ENCODE measurements around the gene STUM. TPM values are rescaled to one million over a fixed set of nuclear protein-coding genes. Genes with fewer than 3 reads are reported as not detected.

STUM gene
- total RNA-seq, 1 experiment from 2014 or later: 0.11 TPM

DNA sequence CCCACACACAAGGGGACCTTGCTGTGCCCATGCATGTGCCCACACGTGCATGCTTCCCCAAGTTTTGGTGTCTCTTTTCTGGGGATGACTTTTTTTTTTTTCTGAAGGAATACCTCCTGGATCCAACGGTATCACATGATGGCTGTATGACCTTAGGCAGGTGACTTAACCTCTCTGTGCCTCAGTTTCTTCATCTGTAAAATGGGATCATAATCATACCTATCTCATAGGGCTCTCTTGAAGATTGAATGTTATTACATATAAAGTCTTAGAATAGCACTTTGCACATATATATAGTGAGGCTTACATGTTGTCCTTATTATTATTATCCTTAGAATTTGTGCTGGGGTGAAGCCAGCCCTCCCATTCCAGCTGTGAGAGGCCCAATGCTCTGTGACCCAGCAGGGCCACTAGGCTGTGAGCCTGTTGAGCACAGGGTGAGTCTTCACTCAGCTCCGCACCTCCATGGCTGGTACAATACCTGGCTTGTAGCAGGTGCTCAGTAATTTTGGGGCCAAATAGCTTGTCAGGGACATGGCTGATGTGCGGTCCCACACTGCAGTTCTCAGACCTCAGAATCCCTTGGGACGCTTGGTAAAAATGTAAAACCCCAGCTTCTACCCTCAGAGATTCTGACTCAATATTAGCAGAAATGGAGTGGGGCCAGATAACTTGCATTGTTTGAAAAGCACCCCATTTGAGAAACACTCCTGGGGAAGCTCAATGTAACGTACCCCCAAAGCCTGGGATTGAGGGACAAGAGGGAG lies 20.6 kb downstream of the STUM start:
- H3K4me1 Mint-ChIP-seq: peaks cover 12 to 23% of the 10 kb centered on the region in 2 experiments
- H3K4me2 ChIP-seq (ENCODE audit: insufficient read depth, insufficient read length, low read length): no peak overlapping the region
- H2BK120ac ChIP-seq (ENCODE audit: low read depth, low read length, poor library complexity, severe bottlenecking): no peak overlapping the region
- no peaks in the 10 kb centered on the region for H3K79me2 ChIP-seq (ENCODE audit: insufficient read depth, low read length)
- H2BK20ac ChIP-seq (ENCODE audit: low read depth, low read length, poor library complexity, severe bottlenecking): no peak overlapping the region
- H2BK15ac ChIP-seq (ENCODE audit: low read depth, low read length): no peak overlapping the region
- no peak overlapping the region for H2BK12ac ChIP-seq (ENCODE audit: insufficient read length, low read depth, low read length)
- no peak overlapping the region for H4K8ac ChIP-seq (replicated peaks; ENCODE audit: insufficient read length, low read depth, low read length)
- no peak overlapping the region for H4K5ac ChIP-seq (ENCODE audit: insufficient read length, low read depth, low read length)
- no peaks in the 10 kb centered on the region for H3K9me3 Mint-ChIP-seq
- H3K79me1 ChIP-seq (ENCODE audit: insufficient read depth, low read depth, low read length, poor library complexity, severe bottlenecking): no peaks in the 10 kb centered on the region
- no peak overlapping the region for H3K23ac ChIP-seq (ENCODE audit: insufficient read length, low read depth, low read length)
- H3T11ph ChIP-seq (ENCODE audit: low read length): no peak overlapping the region
- no peak overlapping the region for H3K18ac ChIP-seq (ENCODE audit: insufficient read length, low read depth, low read length)
- H3K27ac ChIP-seq (ENCODE audit: insufficient read length, low read depth, low read length): no peak overlapping the region
- no peaks in the 10 kb centered on the region for H3K36me3 Mint-ChIP-seq (ENCODE audit: insufficient read depth in 1 of 3, low read depth in 3 of 3)
- H3K27me3 ChIP-seq (ENCODE audit: insufficient read depth, low read length): no peaks in the 10 kb centered on the region
- H3K14ac ChIP-seq (ENCODE audit: insufficient read depth, low read length): no peak overlapping the region; the same call in 1 of the 2 replicates
- no peaks in the 10 kb centered on the region for H3K4me1 ChIP-seq (ENCODE audit: insufficient read depth, low read length)
- no peak overlapping the region for H2BK5ac ChIP-seq (ENCODE audit: insufficient read length, low read length)
- H3K27ac Mint-ChIP-seq: peak overlapping the region in 1 of 3 experiments; percentile 77; a peak in 1 of 7 replicates
- no CpG with 5 or more reads among the region's 6 CpGs for WGBS (ENCODE audit: extremely low coverage, insufficient read length, low lambda C conversion rate)
- no peaks in the 10 kb centered on the region for H3K9me3 ChIP-seq (ENCODE audit: control insufficient read depth, low read depth, low read length)
- no peaks in the 10 kb centered on the region for H4K20me1 ChIP-seq (ENCODE audit: control insufficient read depth, insufficient read depth, insufficient read length)
- DNase-seq: no peak
- H3K4me3 Mint-ChIP-seq: no peak overlapping the region
- no peak overlapping the region for H2AFZ ChIP-seq (ENCODE audit: low read length)
- H3K4ac ChIP-seq (ENCODE audit: low read depth, low read length): no peak overlapping the region
- no peak overlapping the region for H3K56ac ChIP-seq (ENCODE audit: insufficient read length, low read depth, low read length)
- H3K9ac ChIP-seq (ENCODE audit: extremely low read depth, insufficient read length, low read length): no peak overlapping the region
- H2AK5ac ChIP-seq (ENCODE audit: insufficient read length, low read length): no peak overlapping the region
- H4K91ac ChIP-seq (ENCODE audit: insufficient read length, low read depth, low read length): no peak overlapping the region
- TF ChIP-seq, protein P1, sequence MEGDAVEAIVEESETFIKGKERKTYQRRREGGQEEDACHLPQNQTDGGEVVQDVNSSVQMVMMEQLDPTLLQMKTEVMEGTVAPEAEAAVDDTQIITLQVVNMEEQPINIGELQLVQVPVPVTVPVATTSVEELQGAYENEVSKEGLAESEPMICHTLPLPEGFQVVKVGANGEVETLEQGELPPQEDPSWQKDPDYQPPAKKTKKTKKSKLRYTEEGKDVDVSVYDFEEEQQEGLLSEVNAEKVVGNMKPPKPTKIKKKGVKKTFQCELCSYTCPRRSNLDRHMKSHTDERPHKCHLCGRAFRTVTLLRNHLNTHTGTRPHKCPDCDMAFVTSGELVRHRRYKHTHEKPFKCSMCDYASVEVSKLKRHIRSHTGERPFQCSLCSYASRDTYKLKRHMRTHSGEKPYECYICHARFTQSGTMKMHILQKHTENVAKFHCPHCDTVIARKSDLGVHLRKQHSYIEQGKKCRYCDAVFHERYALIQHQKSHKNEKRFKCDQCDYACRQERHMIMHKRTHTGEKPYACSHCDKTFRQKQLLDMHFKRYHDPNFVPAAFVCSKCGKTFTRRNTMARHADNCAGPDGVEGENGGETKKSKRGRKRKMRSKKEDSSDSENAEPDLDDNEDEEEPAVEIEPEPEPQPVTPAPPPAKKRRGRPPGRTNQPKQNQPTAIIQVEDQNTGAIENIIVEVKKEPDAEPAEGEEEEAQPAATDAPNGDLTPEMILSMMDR (conservative IDR thresholded peaks at IDR 0.05): no peak
- H3K27me3 Mint-ChIP-seq (ENCODE audit: low read depth): peaks cover 5% of the 10 kb centered on the region
- H3K23me2 ChIP-seq (ENCODE audit: insufficient read length, low read depth, low read length, poor library complexity, severe bottlenecking): no peaks in the 10 kb centered on the region

Measured in H9 (cell line).